HL-60 (cell line): Measurements from ENCODE around the gene ATP11A.
A peak's percentile ranks its signal among the peaks of the same experiment; 100 is the strongest.

Experiments used
- DNase-seq, 2 experiments: peaks; one replicate each; pipeline ENCODE4 v3.0.0-alpha.2; 2010 to 2020; ENCODE audit warnings: low read depth in 1 of 2, low spot score in 1 of 2
- H3K27ac ChIP-seq: fragments of 250-450 bp; sonication (Bioruptor Pico); replicated peaks from 2 replicates; pipeline ENCODE4 v1.5.1; 2020; ENCODE audit warnings: mild to moderate bottlenecking, moderate library complexity
- H3K27me3 ChIP-seq: fragments of 250-450 bp; sonication (Bioruptor Pico); 2 replicates; pipeline ENCODE4 v1.5.1; 2021; ENCODE audit warnings: mild to moderate bottlenecking, moderate library complexity; ENCODE audit not compliant: insufficient read depth, poor library complexity, severe bottlenecking
- H3K4me3 ChIP-seq: replicated peaks from 2 replicates; pipeline ENCODE4 v1.5.1; 2011; ENCODE audit warnings: mild to moderate bottlenecking, control low read depth, low read length; ENCODE audit not compliant: insufficient read depth
- CTCF ChIP-seq: IDR thresholded peaks from one replicate; pipeline ENCODE4 v1.5.1; 2011; ENCODE audit warnings: low read length, control low read depth, inconsistent platforms; ENCODE audit not compliant: insufficient read depth
- GABPA ChIP-seq: IDR thresholded peaks from 2 replicates; pipeline ENCODE4 v1.6.1; 2012; ENCODE audit warnings: low read depth
- POLR2AphosphoS5 ChIP-seq: IDR thresholded peaks from 2 replicates; pipeline ENCODE4 v1.6.1; 2012; ENCODE audit warnings: low read depth
- REST ChIP-seq: IDR thresholded peaks from 2 replicates; pipeline ENCODE4 v1.6.1; 2012; ENCODE audit warnings: low read depth; ENCODE audit not compliant: insufficient replicate concordance
- SPI1 ChIP-seq: IDR thresholded peaks from 2 replicates; pipeline ENCODE4 v1.6.1; 2012; ENCODE audit warnings: low read depth, mild to moderate bottlenecking, borderline replicate concordance

The ATP11A gene

GRCh38 chr13:112890316-112891145, 200.7 kb downstream of the ATP11A start:
- peaks cover 24% of the 10 kb centered on the region for H3K27me3 ChIP-seq
- H3K27ac ChIP-seq: no peak overlapping the region
- TF ChIP-seq CTCF (no peak), GABPA (no peak), POLR2AphosphoS5 (no peak), REST (no peak), SPI1 (no peak)
- no peak for DNase-seq
- H3K4me3 ChIP-seq: no peak overlapping the region

- H3K4me3 ChIP-seq: no peak overlapping the region
- TF ChIP-seq SPI1 (no peak), POLR2AphosphoS5 (no peak)
- H3K27me3 ChIP-seq: peaks cover 32% of the 10 kb centered on the region
- no peak for DNase-seq
- H3K27ac ChIP-seq: no peak overlapping the region
These were observed 201.9 kb downstream of the ATP11A start for GRCh38 chr13:112891477-112892401.

GRCh38 chr13:112892426-112893206, 202.8 kb downstream of the ATP11A start:
- 0 out of 2 replicates have a peak overlapping the region, but pooled peaks have one; percentile 8 for H3K4me3 ChIP-seq
- no peak overlapping the region for H3K27ac ChIP-seq
- H3K27me3 ChIP-seq: peaks cover 32% of the 10 kb centered on the region
- DNase-seq: no peak
- TF ChIP-seq POLR2AphosphoS5: no peak
- peak; percentile 95 for TF ChIP-seq SPI1
- TF ChIP-seq CTCF: no peak

GRCh38 chr13:112893207-112893569, 203.3 kb downstream of the ATP11A start:
- DNase-seq: no peak
- Histone ChIP-seq H3K27ac (no peak overlapping the region), H3K27me3 (peaks cover 32% of the 10 kb centered on the region), H3K4me3 (no peak overlapping the region)
- TF ChIP-seq POLR2AphosphoS5 (no peak), CTCF (no peak), REST (no peak), SPI1 (no peak), GABPA (no peak)
